SK-N-MC (cell line): ENCODE data around the gene MAEA.

Experiments used
- DNase-seq: peaks from one replicate; pipeline ENCODE4 v3.0.0-alpha.2; 2011; ENCODE audit warnings: low read depth, low spot score
- H3K27ac ChIP-seq: fragments of 200-600 bp; sonication (generic); 2 replicates; pipeline ENCODE4 v1.5.1; 2016; ENCODE audit warnings: mixed run types
- H3K36me3 ChIP-seq: fragments of 200-600 bp; sonication (generic); 2 replicates; pipeline ENCODE4 v1.6.1; 2017; ENCODE audit warnings: antibody characterized with exemption, low read length, mixed read lengths; ENCODE audit not compliant: insufficient read depth
- H3K4me3 ChIP-seq: fragments of 200-600 bp; sonication (generic); 2 replicates; pipeline ENCODE4 v1.5.1; 2016
- H3K9ac ChIP-seq: fragments of 200-600 bp; sonication (generic); 2 replicates; pipeline ENCODE4 v1.8.0; 2017; ENCODE audit warnings: mixed run types, mixed read lengths; ENCODE audit not compliant: insufficient read length
- H3K9me3 ChIP-seq: fragments of 200-600 bp; sonication (generic); 2 replicates; pipeline ENCODE4 v1.6.1; 2017; ENCODE audit warnings: low read depth, mild to moderate bottlenecking, antibody characterized with exemption, low read length, moderate library complexity, mixed read lengths
- EZH2 ChIP-seq: fragments of 200-600 bp; sonication (generic); IDR thresholded peaks from one replicate; pipeline ENCODE4 v1.6.1; 2017; ENCODE audit warnings: antibody characterized with exemption
- FOXP2 ChIP-seq: optimal IDR thresholded peaks from 2 replicates; pipeline ENCODE3; 2011; ENCODE audit warnings: mild to moderate bottlenecking, moderate library complexity; ENCODE audit not compliant: insufficient read depth; ENCODE audit errors: extremely low read length, control extremely low read depth
- POLR2AphosphoS5 ChIP-seq: IDR thresholded peaks from 2 replicates; pipeline ENCODE4 v1.6.1; 2012; ENCODE audit warnings: mild to moderate bottlenecking, low read depth, low read length, borderline replicate concordance

The MAEA gene

GRCh38 chr4:1382776-1383727 lies 93.4 kb downstream of the MAEA start:
- no peak for DNase-seq
- TF ChIP-seq EZH2: no peak
- TF ChIP-seq POLR2AphosphoS5: no peak
- TF ChIP-seq FOXP2: no peak
- no peaks in the 10 kb centered on the region for H3K9me3 ChIP-seq
- H3K27ac ChIP-seq: no peak overlapping the region
- no peaks in the 10 kb centered on the region for H3K36me3 ChIP-seq
- no peak overlapping the region for H3K9ac ChIP-seq
- no peak overlapping the region for H3K4me3 ChIP-seq

GRCh38 chr4:1383728-1384591 lies 94.3 kb downstream of the MAEA start:
- H3K27ac ChIP-seq: no peak overlapping the region
- H3K9me3 ChIP-seq: peaks cover 3% of the 10 kb centered on the region; the same call in 1 of the 2 replicates
- no peaks in the 10 kb centered on the region for H3K36me3 ChIP-seq
- no peak overlapping the region for H3K4me3 ChIP-seq
- TF ChIP-seq FOXP2 (no peak), EZH2 (no peak), POLR2AphosphoS5 (no peak)
- no peak for DNase-seq
- H3K9ac ChIP-seq: no peak overlapping the region

- no peak for TF ChIP-seq EZH2
- TF ChIP-seq POLR2AphosphoS5: no peak
- TF ChIP-seq FOXP2: no peak
- peaks cover 3% of the 10 kb centered on the region; the same call in 1 of the 2 replicates for H3K9me3 ChIP-seq
- no peak overlapping the region for H3K9ac ChIP-seq
- H3K27ac ChIP-seq: no peak overlapping the region
- no peak for DNase-seq
- H3K36me3 ChIP-seq: no peaks in the 10 kb centered on the region
- no peak overlapping the region for H3K4me3 ChIP-seq
Observed at GRCh38 chr4:1384675-1385372, 95.1 kb downstream of the MAEA start.

- no peak for DNase-seq
- TF ChIP-seq POLR2AphosphoS5 (no peak), FOXP2 (no peak), EZH2 (no peak)
- Histone ChIP-seq H3K36me3 (no peaks in the 10 kb centered on the region), H3K9me3 (peaks cover 3% of the 10 kb centered on the region; the same call in 1 of the 2 replicates), H3K4me3 (no peak overlapping the region), H3K27ac (no peak overlapping the region), H3K9ac (no peak overlapping the region)
Observed at GRCh38 chr4:1385373-1386340, 96.0 kb downstream of the MAEA start.
